HepG2 (cell line): ENCODE results near the gene ABCC1. TPM values are rescaled to one million over a fixed set of nuclear protein-coding genes. Genes with fewer than 3 reads are reported as not detected.
A peak's percentile ranks its signal among the peaks of the same experiment; 100 is the strongest.

Experiments used
- ATAD3A ChIP-seq: sonication (generic); formaldehyde crosslinking; IDR thresholded peaks from 2 replicates; pipeline ENCODE4 v1.4.0; 2020; ENCODE audit warnings: missing genetic modification reagents
- ATF2 ChIP-seq: sonication (generic); formaldehyde crosslinking; IDR thresholded peaks from 2 replicates; pipeline ENCODE4 v1.4.0; 2020; ENCODE audit warnings: missing genetic modification reagents
- CCDC6 ChIP-seq: sonication (generic); formaldehyde crosslinking; IDR thresholded peaks from 2 replicates; pipeline ENCODE4 v1.8.1; 2022; ENCODE audit warnings: mild to moderate bottlenecking, missing genetic modification reagents, moderate library complexity
- CREM ChIP-seq, 2 experiments: sonication (generic) in 1 of 2; formaldehyde crosslinking in 1 of 2; IDR thresholded peaks; 2 replicates each; pipeline versions ENCODE4 v1.4.0 to v1.6.1; 2016 to 2020; ENCODE audit warnings: antibody characterized with exemption in 1 of 2, mild to moderate bottlenecking in 1 of 2, missing genetic modification reagents in 1 of 2
- DRAP1 ChIP-seq: IDR thresholded peaks from 2 replicates; pipeline ENCODE4 v1.6.1; 2016; ENCODE audit warnings: missing genetic modification reagents, missing compliant biosample characterization
- ETS1 ChIP-seq: sonication (generic); formaldehyde crosslinking; IDR thresholded peaks from 2 replicates; pipeline ENCODE4 v1.4.0; 2020; ENCODE audit warnings: missing genetic modification reagents
- GABPA ChIP-seq, 2 experiments: IDR thresholded peaks; 2 replicates each; pipeline ENCODE4 v1.6.1; 2011 to 2016; ENCODE audit warnings: low read depth in 2 of 2, low read length in 1 of 2, missing biosample characterization in 1 of 2, missing genetic modification characterization in 1 of 2
- GATAD1 ChIP-seq: IDR thresholded peaks from 2 replicates; pipeline ENCODE4 v1.6.1; 2016; ENCODE audit warnings: missing genetic modification reagents, missing compliant biosample characterization
- MBD4 ChIP-seq: IDR thresholded peaks from 2 replicates; pipeline ENCODE4 v1.6.1; 2012; ENCODE audit warnings: low read length, inconsistent platforms, borderline replicate concordance
- NRL ChIP-seq: sonication (generic); formaldehyde crosslinking; IDR thresholded peaks from 2 replicates; pipeline ENCODE4 v1.5.0; 2020; ENCODE audit warnings: missing genetic modification reagents, mild to moderate bottlenecking, moderate library complexity, borderline replicate concordance
- TBX3 ChIP-seq: fragments of 450-650 bp; IDR thresholded peaks from 2 replicates; pipeline ENCODE4 v1.6.1; 2017; ENCODE audit warnings: antibody characterized with exemption, mild to moderate bottlenecking, inconsistent platforms, borderline replicate concordance
- TCF7L2 ChIP-seq: IDR thresholded peaks from 2 replicates; pipeline ENCODE4 v1.6.1; 2011; ENCODE audit warnings: mild to moderate bottlenecking, low read depth, low read length, moderate library complexity
- TFAP4 ChIP-seq: sonication (generic); IDR thresholded peaks from 2 replicates; pipeline ENCODE4 v1.6.1; 2016; ENCODE audit warnings: low read depth, borderline replicate concordance
- ZBTB33 ChIP-seq: sonication (generic); formaldehyde crosslinking; IDR thresholded peaks from 2 replicates; pipeline ENCODE4 v1.4.0; 2020; ENCODE audit warnings: missing genetic modification reagents
- ZEB1 ChIP-seq: IDR thresholded peaks from 2 replicates; pipeline ENCODE4 v1.6.1; 2012; ENCODE audit warnings: mild to moderate bottlenecking, low read depth, inconsistent platforms; ENCODE audit not compliant: insufficient replicate concordance
- ZKSCAN8 ChIP-seq: IDR thresholded peaks from 2 replicates; pipeline ENCODE4 v1.6.1; 2016; ENCODE audit warnings: borderline replicate concordance, missing genetic modification reagents, missing compliant biosample characterization
- ZNF138 ChIP-seq: sonication (generic); formaldehyde crosslinking; IDR thresholded peaks from 2 replicates; pipeline ENCODE4 v1.5.0; 2020; ENCODE audit warnings: mild to moderate bottlenecking, low read depth, missing genetic modification reagents
- ZNF276 ChIP-seq: sonication (generic); formaldehyde crosslinking; IDR thresholded peaks from 2 replicates; pipeline ENCODE4 v1.4.0; 2020; ENCODE audit warnings: mild to moderate bottlenecking, low read depth, missing genetic modification reagents
- polyA plus RNA-seq, 8 experiments: library from polyadenylated mRNA; depleted of rRNA in 3 of 8; stranded (reverse) in 7 of 8; unstranded in 1 of 8; fragments of >200 nt; fragmentation: Illumina TruSeq in 4 of 8; extraction: Trizol in 4 of 8; gene quantifications; 2 replicates each; pipeline versions ENCODE4 v1.2.1 to v1.2.3, GENCODE V29; 2011 to 2016; ENCODE audit warnings: low read depth in 4 of 8, missing spikeins in 1 of 8, mixed read lengths in 1 of 8; ENCODE audit not compliant: insufficient read depth in 1 of 8
- total RNA-seq, 5 experiments: library from RNA; depleted of rRNA; stranded (reverse); fragments of >200 nt; fragmentation: Illumina TruSeq; extraction: Trizol; gene quantifications; 2 replicates each; pipeline ENCODE4 v1.2.3, GENCODE V29; 2016; ENCODE audit warnings: low read depth in 1 of 5

ABCC1 gene
- total and polyA plus RNA-seq, 2 of the 13 experiments (the other 11 are each of a cell fraction or from before 2014, with no cell fraction given): 13.0 to 30.6 TPM

GRCh38 chr16:16014329-16015224, 65.2 kb downstream of the ABCC1 start (continued):
- TF ChIP-seq GABPA (IDR thresholded peaks at IDR 0.05; ENCODE audit: low read depth, low read length) (no peak), GABPA (CRISPR knock-in tag; IDR thresholded peaks at IDR 0.05; ENCODE audit: low read depth) (0 out of 2 replicates have a peak, but pooled peaks have one; percentile 8), CREM (IDR thresholded peaks at IDR 0.05) (peak; percentile 46; the same call in 1 of the 2 replicates), CREM (CRISPR knock-in tag; IDR thresholded peaks at IDR 0.05) (no peak), ETS1 (CRISPR knock-in tag) (no peak), ZKSCAN8 (CRISPR knock-in tag) (0 out of 2 replicates have a peak, but pooled peaks have one; percentile 47), TCF7L2 (no peak), TBX3 (no peak), ZBTB33 (CRISPR knock-in tag) (0 out of 2 replicates have a peak, but pooled peaks have one; percentile 6), NRL (CRISPR knock-in tag) (no peak), CCDC6 (CRISPR knock-in tag) (peak; percentile 67; the same call in 1 of the 2 replicates), ATF2 (CRISPR knock-in tag) (0 out of 2 replicates have a peak, but pooled peaks have one; percentile 45), ZNF276 (no peak), DRAP1 (CRISPR knock-in tag) (0 out of 2 replicates have a peak, but pooled peaks have one; percentile 17), ZEB1 (no peak), TFAP4 (peak; percentile 78; the same call in 1 of the 2 replicates), GATAD1 (CRISPR knock-in tag) (no peak), ZNF138 (CRISPR knock-in tag) (no peak), ATAD3A (no peak), MBD4 (no peak)
